GM18858 (cell line): Measurements from ENCODE around the gene COIL.
A peak's percentile ranks its signal among the peaks of the same experiment; 100 is the strongest.

Source experiments
- ATAC-seq: cut with Tn5 transposase; IDR thresholded peaks from one replicate; pipeline ENCODE4 v1.9.1; 2021; ENCODE audit not compliant: unreplicated experiment

Gene COIL

GRCh38 chr17:56937687-56938086 lies 23.2 kb downstream of the COIL start:
- ATAC-seq = no peak

- no peak for ATAC-seq
Measured at GRCh38 chr17:56936697-56937322, 24.0 kb downstream of the COIL start.

DNA sequence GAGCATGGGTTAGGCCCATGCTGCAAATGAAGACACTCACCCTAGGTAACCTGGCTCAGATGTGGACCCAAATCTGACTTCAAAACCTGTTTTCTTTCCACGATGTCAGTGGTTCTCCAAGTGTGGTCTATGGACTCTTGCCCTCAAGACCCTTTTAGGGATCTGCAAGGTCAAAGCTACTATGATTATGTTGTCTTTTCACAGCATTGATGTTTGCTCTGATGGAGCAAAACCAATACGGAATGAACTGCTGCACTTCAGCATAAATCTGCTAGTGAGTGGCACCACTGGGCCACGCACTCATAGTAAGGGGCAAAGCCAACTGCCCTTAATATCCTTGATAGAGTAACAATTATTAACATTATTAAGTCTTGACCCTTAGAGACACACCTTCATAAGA lies 25.4 kb downstream of the COIL start:
- ATAC-seq = no peak

DNA sequence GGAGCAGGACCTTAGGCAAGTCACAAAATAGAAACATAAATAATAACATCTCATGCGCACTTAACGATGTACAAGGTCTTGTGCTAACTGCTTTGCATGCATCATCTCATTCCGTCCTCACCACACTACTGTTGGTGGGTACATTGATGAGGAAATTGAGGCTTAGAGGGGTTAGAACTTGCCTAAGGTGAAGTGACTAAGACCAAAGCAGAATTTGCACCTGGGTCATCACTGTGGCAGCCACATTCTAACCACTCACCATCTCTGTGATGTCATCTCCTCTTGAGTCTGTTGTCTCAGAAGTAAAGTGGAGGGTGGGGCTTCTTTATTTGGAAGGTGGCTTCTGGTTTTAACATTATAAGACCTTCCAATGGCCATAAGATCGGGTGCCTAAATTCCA lies 26.6 kb downstream of the COIL start:
- no peak for ATAC-seq

DNA sequence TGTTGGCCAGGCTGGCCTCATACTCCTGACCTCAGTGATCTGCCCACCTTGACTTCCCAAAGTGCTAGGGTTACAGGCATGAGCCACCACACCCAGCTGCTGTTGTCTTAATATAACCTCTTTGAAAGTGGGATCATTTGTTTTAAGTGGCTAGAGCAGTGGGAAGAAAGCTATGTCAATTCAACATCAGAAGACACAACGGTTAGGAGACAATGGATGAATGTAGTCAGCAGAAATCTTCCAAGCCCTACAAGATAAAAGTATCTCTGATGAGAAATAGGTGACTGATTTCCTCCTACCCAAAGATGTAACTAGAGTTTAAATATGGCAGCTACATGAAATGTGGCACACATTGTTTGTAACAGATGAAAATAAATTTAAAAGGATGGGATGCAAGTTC lies 27.0 kb downstream of the COIL start:
- no peak for ATAC-seq

DNA sequence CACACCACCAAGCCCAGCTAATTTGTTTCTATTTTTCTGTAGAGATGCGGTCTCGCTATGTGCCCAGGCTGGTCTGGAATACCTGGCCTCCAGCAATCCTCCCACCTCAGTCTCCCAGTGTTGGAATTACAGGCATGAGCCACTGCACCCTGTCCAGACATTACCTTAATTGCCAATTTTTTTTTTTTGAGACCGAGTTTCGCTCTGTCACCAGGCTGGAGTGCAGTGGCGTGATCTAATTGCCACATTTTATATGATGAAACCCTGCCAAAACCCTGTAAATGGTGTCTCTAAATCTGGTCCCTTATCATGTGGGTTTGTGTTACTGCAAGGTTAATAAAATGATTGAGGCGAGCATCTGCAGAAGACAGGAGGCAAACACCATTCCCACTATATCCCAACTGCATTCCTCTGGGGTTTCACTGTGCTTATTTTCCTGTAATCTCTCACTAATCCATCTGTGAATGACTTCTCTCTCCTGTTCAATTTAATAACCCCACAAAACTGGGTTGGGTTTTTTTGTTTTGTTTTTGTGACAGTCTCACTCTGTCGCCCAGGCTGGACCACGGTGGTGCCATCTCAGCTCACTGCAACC lies 27.6 kb downstream of the COIL start:
- ATAC-seq = no peak

- ATAC-seq = no peak
Measured at GRCh38 chr17:56930739-56931337, 30.0 kb downstream of the COIL start.

- no peak for ATAC-seq
Measured at GRCh38 chr17:56929362-56929969, 31.4 kb downstream of the COIL start.

DNA sequence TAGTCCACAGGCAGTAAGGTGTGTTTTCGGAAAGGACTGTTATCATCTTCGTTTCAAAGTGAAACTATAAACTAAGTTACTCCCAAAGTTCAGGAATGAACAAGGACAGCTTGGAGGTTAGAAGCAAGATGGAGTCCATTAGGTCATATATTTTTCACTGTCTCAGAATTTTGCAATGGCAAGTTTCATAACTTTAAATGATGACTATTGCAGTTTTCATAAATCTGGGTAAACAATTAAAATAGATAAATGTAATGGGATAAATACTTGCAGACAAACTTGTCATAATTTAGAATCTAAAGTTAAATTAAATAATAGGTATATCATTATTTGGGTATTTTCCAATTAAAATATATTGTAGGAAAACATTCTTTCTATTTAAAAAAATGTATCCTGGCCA lies 32.3 kb downstream of the COIL start:
- ATAC-seq = no peak

GRCh38 chr17:56926704-56927103 lies 34.1 kb downstream of the COIL start:
- ATAC-seq = no peak

- ATAC-seq = no peak
Measured at GRCh38 chr17:56926270-56926669, 34.6 kb downstream of the COIL start.

- no peak for ATAC-seq
Measured at GRCh38 chr17:56925088-56925487, 35.8 kb downstream of the COIL start.

GRCh38 chr17:56919717-56920116 lies 41.1 kb downstream of the COIL start:
- ATAC-seq = no peak

GRCh38 chr17:56918916-56919315 lies 41.9 kb downstream of the COIL start:
- ATAC-seq = no peak

- no peak for ATAC-seq
Measured at GRCh38 chr17:56917559-56918296, 43.1 kb downstream of the COIL start.

DNA sequence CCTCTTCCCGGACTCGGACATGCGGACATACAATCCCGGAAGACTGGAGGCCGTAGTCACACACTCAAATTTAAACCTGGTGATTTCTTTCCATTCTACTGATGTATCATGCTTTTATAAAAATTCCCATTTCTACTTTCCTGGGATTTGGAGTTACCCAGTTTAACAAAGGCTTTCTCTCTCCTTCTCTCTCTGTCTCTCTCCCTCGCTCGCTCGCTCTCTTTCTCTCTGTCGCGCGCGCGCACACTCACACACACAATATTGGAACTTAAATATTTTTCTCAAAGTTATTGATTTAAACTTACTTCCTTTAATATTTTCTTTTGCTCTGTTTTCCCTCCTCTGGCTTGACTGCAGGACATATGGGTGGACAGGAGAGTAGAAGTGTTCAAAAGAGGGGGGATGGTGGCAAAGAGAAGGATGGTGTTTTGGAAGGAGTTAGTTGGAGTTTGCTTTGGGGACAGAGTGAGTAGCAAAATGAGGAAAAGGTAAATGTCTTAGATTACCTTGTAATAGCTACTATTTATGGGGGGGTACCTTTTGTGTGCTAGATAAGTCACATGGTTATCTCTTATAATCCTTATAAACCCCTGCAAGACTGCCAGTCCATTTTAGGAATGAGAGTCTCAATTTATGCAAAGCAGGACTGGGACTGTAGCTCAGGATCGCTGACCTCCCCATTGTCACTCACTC lies 46.1 kb downstream of the COIL start:
- ATAC-seq = no peak

GRCh38 chr17:56913867-56914580 lies 46.8 kb downstream of the COIL start, which contains the start of gene TRIM25:
Gene TRIM25 (minus strand): TSS chr17:56914049. CDS start chr17:56913988, 61 bp downstream.
- peak; percentile 52 for ATAC-seq

DNA sequence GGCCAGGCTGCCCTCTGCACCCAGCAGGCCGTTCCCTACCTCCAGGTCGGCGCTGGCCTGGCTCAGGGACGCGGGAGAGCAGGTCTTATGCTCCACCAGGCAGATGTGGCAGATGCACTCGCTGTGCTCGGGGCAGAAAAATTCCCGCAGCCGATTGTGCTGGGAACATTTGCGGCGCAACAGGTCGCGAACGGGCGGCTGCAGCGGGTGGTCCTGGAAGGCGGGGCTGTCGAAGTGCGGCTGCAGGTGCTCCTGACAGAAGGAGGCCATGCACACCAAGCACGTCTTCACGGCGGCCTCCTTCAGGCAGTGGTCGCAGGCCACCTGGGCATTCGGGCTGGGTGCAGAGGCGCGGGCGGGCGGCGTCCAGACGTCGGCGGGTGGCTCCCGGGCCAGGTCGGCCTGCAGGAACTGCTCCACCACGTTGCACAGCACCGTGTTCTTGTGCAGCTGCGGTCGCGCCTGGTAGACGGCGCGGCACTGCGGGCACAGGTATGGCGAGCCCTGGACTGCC lies 47.4 kb downstream of the COIL start:
- ATAC-seq = peak; percentile 6

DNA sequence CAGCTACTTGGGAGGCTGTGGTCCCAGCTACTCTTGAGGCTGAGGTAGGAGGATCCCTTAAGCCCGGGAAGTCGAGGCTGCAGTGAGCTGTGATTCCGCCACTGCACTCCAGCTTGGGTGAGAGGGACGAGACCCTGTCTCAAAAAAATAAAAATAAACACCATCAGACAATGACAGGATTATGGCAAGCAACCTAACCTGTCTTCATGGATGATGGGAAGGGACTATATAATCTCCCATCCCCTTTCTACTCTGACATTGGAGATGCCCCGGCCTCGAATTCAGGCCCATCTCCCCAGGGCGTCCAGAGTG lies 47.9 kb downstream of the COIL start:
- ATAC-seq = no peak
